Muscle layer of colon (tissue), 2 donors: ENCODE results near the gene TBPL1.

Source experiments
- H3K27ac ChIP-seq: one replicate; pipeline ENCODE4 v1.7.0; 2013; ENCODE audit warnings: low read depth, mild to moderate bottlenecking, low read length, moderate library complexity
- H3K27me3 ChIP-seq, 2 donors: one replicate each; pipeline ENCODE4 v1.7.0; 2013; ENCODE audit warnings: low read length in 2 of 2, mild to moderate bottlenecking in 2 of 2; ENCODE audit not compliant: insufficient read depth in 2 of 2, control insufficient read depth in 1 of 2
- H3K36me3 ChIP-seq: one replicate; pipeline ENCODE4 v1.7.0; 2013; ENCODE audit warnings: mild to moderate bottlenecking, low read length; ENCODE audit not compliant: insufficient read depth
- H3K4me1 ChIP-seq: one replicate; pipeline ENCODE4 v1.7.0; 2013; ENCODE audit warnings: mild to moderate bottlenecking, low read length; ENCODE audit not compliant: insufficient read depth
- H3K4me3 ChIP-seq, 2 donors: one replicate each; pipeline ENCODE4 v1.7.0; 2013; ENCODE audit warnings: low read length in 2 of 2, low read depth in 1 of 2, mild to moderate bottlenecking in 1 of 2, moderate library complexity in 1 of 2
- H3K9ac ChIP-seq: one replicate; pipeline ENCODE4 v1.7.0; 2013; ENCODE audit warnings: low read length
- H3K9me3 ChIP-seq: one replicate; pipeline ENCODE4 v1.7.0; 2013; ENCODE audit warnings: mild to moderate bottlenecking, low read length
- donor health status: abdominal sarcoma.
- donor health status: Adenocarcinoma of cecum.

TBPL1 gene

GRCh38 chr6:133955582-133956415, 2.8 kb downstream of the TBPL1 start:
- Histone ChIP-seq H3K4me3 (no peak overlapping the region), H3K36me3 (no peaks in the 10 kb centered on the region), H3K9ac (no peak overlapping the region), H3K27ac (no peak overlapping the region), H3K4me1 (peaks cover 16% of the 10 kb centered on the region), H3K9me3 (no peaks in the 10 kb centered on the region), H3K27me3 (no peaks in the 10 kb centered on the region)

DNA sequence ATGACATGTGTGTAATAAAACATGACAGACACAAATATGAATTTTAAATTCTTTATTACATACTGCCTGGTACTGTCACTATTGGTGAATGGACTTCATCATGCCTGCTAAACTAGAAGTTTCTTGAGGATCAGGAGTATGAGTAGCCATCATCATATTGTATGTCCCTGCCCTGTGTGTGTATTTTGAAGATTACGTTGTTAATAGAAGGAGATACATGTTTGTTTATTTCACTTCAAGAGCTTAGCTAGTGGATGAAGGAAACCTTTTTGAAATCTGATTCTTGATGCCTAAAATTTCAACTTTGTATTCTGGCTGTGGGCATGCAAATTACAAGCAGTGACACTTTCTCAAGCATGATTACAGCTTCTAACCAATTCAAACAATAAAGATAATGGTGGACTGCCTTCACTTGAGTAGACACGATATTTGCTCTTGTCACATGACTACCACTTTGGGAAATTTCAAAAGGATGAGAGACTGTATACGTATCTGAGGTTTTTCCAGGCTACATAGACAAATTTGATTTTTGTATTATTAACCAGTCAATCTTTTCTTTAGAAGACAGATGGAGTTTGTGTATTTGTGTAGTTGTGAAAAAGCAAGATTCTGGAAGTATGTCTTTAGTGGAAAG, 3.5 kb downstream of the TBPL1 start:
- H3K4me1 ChIP-seq = peaks cover 11% of the 10 kb centered on the region
- no peaks in the 10 kb centered on the region for H3K36me3 ChIP-seq

GRCh38 chr6:133957227-133957626, 4.2 kb downstream of the TBPL1 start:
- Histone ChIP-seq H3K27ac (no peak overlapping the region), H3K4me1 (peaks cover 10% of the 10 kb centered on the region), H3K9ac (no peak overlapping the region), H3K36me3 (no peaks in the 10 kb centered on the region), H3K4me3 (no peak overlapping the region), H3K9me3 (no peaks in the 10 kb centered on the region), H3K27me3 (no peaks in the 10 kb centered on the region)

More for the DNA sequence above, 3.5 kb downstream of the TBPL1 start:
- H3K27me3 ChIP-seq = no peaks in the 10 kb centered on the region
- H3K9me3 ChIP-seq = no peaks in the 10 kb centered on the region
- H3K27ac ChIP-seq = no peak overlapping the region
- no peak overlapping the region for H3K9ac ChIP-seq
- H3K4me3 ChIP-seq = no peak overlapping the region

DNA sequence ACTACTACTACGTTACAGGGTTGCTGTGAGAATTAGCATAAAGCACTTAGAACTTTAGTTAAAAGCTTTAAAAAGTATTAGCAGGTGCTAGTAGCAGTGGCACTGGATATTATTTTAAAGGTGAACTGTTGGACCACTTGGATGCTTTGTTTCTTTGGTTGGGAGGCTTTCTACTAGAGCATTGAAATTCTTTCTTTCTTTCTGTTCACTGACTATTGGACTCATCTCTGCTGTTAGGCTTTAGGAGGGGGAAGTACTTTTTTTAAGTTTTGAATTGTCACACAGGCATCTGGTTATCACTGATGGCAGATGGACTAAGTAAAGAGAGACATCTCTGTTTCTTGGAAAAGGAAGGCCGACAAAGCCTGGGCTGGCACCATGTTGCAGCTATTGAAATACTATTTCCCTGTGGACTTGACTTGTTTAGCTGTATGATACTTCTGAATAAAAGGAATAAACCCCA, 4.8 kb downstream of the TBPL1 start:
- Histone ChIP-seq H3K4me1 (peaks cover 10% of the 10 kb centered on the region), H3K9me3 (no peaks in the 10 kb centered on the region), H3K4me3 (no peak overlapping the region), H3K36me3 (no peaks in the 10 kb centered on the region), H3K27me3 (no peaks in the 10 kb centered on the region), H3K27ac (no peak overlapping the region), H3K9ac (no peak overlapping the region)

DNA sequence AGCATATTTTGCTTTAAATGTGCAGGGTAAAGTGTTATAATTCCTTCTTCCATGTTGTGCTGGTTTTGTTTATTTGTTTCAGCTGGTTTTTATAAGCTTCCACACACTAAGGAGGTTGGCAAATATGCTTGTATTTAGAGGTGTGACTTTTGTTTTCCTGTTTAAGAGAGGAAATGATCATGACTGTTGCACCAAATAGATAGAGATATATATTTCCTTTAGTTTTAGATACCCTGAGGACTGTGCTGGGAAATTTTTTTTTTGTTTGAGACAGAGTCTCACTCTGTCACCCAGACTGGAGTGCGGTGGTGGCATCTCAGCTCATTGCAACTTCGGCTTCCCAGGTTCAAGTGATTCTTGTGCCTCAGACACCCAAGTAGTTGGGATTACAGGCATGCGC, 5.8 kb downstream of the TBPL1 start:
- Histone ChIP-seq H3K36me3 (no peaks in the 10 kb centered on the region), H3K9me3 (no peaks in the 10 kb centered on the region), H3K4me3 (no peak overlapping the region), H3K27ac (no peak overlapping the region), H3K4me1 (peaks cover 10% of the 10 kb centered on the region), H3K9ac (no peak overlapping the region), H3K27me3 (no peaks in the 10 kb centered on the region)

DNA sequence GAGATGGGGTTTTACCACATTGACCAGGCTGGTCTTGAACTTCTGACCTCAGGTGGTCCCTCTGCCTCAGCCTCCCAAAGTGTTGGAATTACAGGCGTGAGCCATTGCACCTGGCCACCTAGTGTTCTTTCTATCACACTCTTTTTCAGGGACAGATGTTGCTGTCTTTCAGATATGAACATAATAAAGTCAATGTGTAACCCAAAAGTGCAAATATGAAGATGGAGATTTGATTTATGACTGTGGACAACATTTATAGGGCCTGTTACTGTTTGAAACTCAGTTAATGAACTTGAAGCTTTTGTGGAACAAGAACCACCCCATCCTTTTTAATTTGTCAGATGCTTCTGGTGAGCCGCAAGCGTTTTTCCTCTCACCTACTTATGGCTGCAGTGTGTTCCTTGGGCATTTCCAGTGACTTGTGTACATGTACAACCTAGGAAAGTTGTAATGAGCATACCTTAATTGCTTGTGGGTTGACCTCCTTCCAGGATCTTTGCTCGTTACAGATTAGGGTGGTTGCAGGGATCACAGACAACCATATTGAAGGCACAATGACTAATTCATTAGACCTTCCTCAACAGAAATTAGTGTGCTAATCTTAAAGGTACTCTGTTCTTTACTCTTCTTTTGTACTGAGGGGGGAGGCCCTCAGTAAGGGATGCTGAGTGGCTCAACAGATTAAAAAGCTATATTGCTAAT, 6.8 kb downstream of the TBPL1 start:
- H3K4me3 ChIP-seq = no peak overlapping the region
- no peaks in the 10 kb centered on the region for H3K9me3 ChIP-seq
- H3K4me1 ChIP-seq = peaks cover under 1% of the 10 kb centered on the region
- H3K36me3 ChIP-seq = no peaks in the 10 kb centered on the region
- no peak overlapping the region for H3K9ac ChIP-seq
- no peak overlapping the region for H3K27ac ChIP-seq
- H3K27me3 ChIP-seq = no peaks in the 10 kb centered on the region

DNA sequence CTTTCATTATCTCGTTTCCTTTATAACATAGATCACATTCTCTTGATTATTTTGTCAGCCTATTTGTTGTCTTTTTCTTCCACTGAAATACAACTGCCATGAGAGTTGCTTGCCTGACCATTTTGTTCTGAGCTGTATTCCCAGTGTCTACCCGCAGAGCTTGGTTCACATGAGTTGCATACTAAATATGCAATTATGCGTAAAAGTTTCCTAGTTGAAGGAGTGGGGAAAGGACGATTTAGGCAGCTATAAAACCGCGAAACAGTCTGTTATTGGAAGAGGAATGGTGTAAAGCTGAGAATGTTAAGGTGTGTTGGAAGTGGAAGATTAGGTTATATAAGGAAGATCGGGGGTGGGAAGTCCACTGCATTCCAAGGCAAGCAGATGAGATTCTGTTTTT, 8.8 kb downstream of the TBPL1 start:
- no peaks in the 10 kb centered on the region for H3K36me3 ChIP-seq
- no peak overlapping the region for H3K27ac ChIP-seq
- H3K4me1 ChIP-seq = no peaks in the 10 kb centered on the region

GRCh38 chr6:133964052-133964451, 11.0 kb downstream of the TBPL1 start:
- Histone ChIP-seq H3K9me3 (no peaks in the 10 kb centered on the region), H3K9ac (no peak overlapping the region), H3K4me1 (no peaks in the 10 kb centered on the region), H3K36me3 (no peaks in the 10 kb centered on the region), H3K27me3 (no peaks in the 10 kb centered on the region), H3K27ac (no peak overlapping the region), H3K4me3 (no peak overlapping the region)

More for the DNA sequence above, 8.8 kb downstream of the TBPL1 start:
- Histone ChIP-seq H3K27me3 (no peaks in the 10 kb centered on the region), H3K9me3 (no peaks in the 10 kb centered on the region), H3K9ac (no peak overlapping the region), H3K4me3 (no peak overlapping the region)

DNA sequence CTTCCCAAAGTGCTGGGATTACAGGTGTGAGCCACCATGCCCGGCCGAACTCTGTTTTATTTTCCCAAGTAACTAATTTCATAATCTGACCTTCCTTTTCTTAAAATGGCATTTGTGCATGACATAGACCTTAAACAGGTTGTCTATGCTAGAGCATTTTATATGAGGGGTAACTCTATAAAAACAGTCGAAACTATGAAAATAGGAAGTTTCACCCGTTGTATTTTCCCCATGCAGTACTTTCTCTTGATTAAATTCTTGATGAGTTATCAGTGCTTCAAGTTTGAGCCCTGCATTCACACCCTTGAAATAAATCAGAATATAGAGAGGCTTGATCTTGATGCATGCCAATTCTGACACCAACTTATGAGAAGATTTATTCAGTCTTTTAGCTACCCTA, 11.7 kb downstream of the TBPL1 start:
- no peak overlapping the region for H3K9ac ChIP-seq
- no peak overlapping the region for H3K27ac ChIP-seq
- no peak overlapping the region for H3K4me3 ChIP-seq
- no peaks in the 10 kb centered on the region for H3K9me3 ChIP-seq
- H3K4me1 ChIP-seq = no peaks in the 10 kb centered on the region
- no peaks in the 10 kb centered on the region for H3K27me3 ChIP-seq
- no peaks in the 10 kb centered on the region for H3K36me3 ChIP-seq

GRCh38 chr6:133965817-133966360, 12.9 kb downstream of the TBPL1 start:
- Histone ChIP-seq H3K36me3 (no peaks in the 10 kb centered on the region), H3K4me1 (no peaks in the 10 kb centered on the region), H3K4me3 (no peak overlapping the region), H3K9me3 (no peaks in the 10 kb centered on the region), H3K27me3 (no peaks in the 10 kb centered on the region), H3K9ac (no peak overlapping the region), H3K27ac (no peak overlapping the region)

- no peak overlapping the region for H3K9ac ChIP-seq
- no peaks in the 10 kb centered on the region for H3K27me3 ChIP-seq
- H3K27ac ChIP-seq = no peak overlapping the region
- no peaks in the 10 kb centered on the region for H3K36me3 ChIP-seq
- no peak overlapping the region for H3K4me3 ChIP-seq
- H3K9me3 ChIP-seq = no peaks in the 10 kb centered on the region
- H3K4me1 ChIP-seq = no peaks in the 10 kb centered on the region
These were observed 13.8 kb downstream of the TBPL1 start for GRCh38 chr6:133966654-133967329.
